Measurements from ENCODE around the gene CCNK. TPM values are rescaled to one million over a fixed set of nuclear protein-coding genes. Genes with fewer than 3 reads are reported as not detected.

The CCNK gene
- total RNA-seq, 1 experiment from 2014 or later, result 84.7 TPM

DNA sequence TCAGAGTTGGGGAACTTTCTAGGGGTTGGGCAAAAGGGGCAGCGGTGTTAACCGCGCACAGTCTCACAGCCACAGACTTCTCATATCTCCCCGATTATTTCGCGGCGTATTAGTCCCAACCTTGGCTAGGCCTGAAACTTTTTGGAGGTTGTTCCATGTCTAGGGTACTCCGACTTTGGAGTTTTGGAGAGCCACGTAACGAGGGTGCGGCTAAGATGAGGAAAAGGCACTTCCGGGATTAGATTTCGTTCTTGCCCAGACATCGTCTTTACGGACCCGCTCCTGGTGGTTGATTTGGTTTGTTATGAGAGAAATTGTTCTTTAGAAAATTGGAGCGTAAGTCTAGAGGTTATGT lies 513 bp downstream of the CCNK start:
- ATAC-seq (no peak), DNase-seq (ENCODE audit: low spot score) (no peak)
- peak overlapping the region; percentile 97 for H3K4me3 Mint-ChIP-seq
- no peaks in the 10 kb centered on the region for H3K9me3 Mint-ChIP-seq
- CTCF ChIA-PET, result interaction anchor here (1.0 to 1.5 kb wide), 6 partner anchors 35 to 711 kb away, joined by 3 to 7 read pairs (median 4); no protein-coding TSS in a partner anchor
- POLR2A ChIA-PET, result interaction anchor here (1.0 to 1.2 kb wide), 2 partner anchors 9 to 31 kb away, joined by 3 read pairs; no protein-coding TSS in a partner anchor
- no peak for TF ChIP-seq TCF7 (CRISPR knock-in tag; IDR thresholded peaks at IDR 0.05; ENCODE audit: low read depth)
- TF ChIP-seq EMX1 (CRISPR knock-in tag; IDR thresholded peaks at IDR 0.05), result 0 out of 2 replicates have a peak, but pooled peaks have one; percentile 22
- H3K4me1 Mint-ChIP-seq, result peaks cover 31% of the 10 kb centered on the region
- H3K36me3 Mint-ChIP-seq, result no peaks in the 10 kb centered on the region
- H3K27me3 Mint-ChIP-seq (ENCODE audit: low read depth), result no peaks in the 10 kb centered on the region
- H3K27ac Mint-ChIP-seq, result peak overlapping the region; percentile 99

GRCh38 chr14:99484106-99484505 lies 2.9 kb downstream of the CCNK start:
- peaks cover 20% of the 10 kb centered on the region for H3K4me1 Mint-ChIP-seq
- H3K36me3 Mint-ChIP-seq, result no peaks in the 10 kb centered on the region
- TF ChIP-seq NR2C2 (CRISPR knock-in tag; IDR thresholded peaks at IDR 0.05) (no peak), JUN (CRISPR knock-in tag; IDR thresholded peaks at IDR 0.05) (no peak), HMGXB4 (CRISPR knock-in tag; IDR thresholded peaks at IDR 0.05) (no peak), USF2 (CRISPR knock-in tag; IDR thresholded peaks at IDR 0.05) (no peak), FOXK1 (CRISPR knock-in tag; IDR thresholded peaks at IDR 0.05) (no peak), MYBL2 (CRISPR knock-in tag; IDR thresholded peaks at IDR 0.05) (no peak), ETV6 (CRISPR knock-in tag; IDR thresholded peaks at IDR 0.05) (no peak), ZNF138 (CRISPR knock-in tag; conservative IDR thresholded peaks at IDR 0.05) (no peak), OVOL2 (CRISPR knock-in tag; IDR thresholded peaks at IDR 0.05; ENCODE audit: borderline replicate concordance) (no peak)
- TF ChIP-seq, protein P1, sequence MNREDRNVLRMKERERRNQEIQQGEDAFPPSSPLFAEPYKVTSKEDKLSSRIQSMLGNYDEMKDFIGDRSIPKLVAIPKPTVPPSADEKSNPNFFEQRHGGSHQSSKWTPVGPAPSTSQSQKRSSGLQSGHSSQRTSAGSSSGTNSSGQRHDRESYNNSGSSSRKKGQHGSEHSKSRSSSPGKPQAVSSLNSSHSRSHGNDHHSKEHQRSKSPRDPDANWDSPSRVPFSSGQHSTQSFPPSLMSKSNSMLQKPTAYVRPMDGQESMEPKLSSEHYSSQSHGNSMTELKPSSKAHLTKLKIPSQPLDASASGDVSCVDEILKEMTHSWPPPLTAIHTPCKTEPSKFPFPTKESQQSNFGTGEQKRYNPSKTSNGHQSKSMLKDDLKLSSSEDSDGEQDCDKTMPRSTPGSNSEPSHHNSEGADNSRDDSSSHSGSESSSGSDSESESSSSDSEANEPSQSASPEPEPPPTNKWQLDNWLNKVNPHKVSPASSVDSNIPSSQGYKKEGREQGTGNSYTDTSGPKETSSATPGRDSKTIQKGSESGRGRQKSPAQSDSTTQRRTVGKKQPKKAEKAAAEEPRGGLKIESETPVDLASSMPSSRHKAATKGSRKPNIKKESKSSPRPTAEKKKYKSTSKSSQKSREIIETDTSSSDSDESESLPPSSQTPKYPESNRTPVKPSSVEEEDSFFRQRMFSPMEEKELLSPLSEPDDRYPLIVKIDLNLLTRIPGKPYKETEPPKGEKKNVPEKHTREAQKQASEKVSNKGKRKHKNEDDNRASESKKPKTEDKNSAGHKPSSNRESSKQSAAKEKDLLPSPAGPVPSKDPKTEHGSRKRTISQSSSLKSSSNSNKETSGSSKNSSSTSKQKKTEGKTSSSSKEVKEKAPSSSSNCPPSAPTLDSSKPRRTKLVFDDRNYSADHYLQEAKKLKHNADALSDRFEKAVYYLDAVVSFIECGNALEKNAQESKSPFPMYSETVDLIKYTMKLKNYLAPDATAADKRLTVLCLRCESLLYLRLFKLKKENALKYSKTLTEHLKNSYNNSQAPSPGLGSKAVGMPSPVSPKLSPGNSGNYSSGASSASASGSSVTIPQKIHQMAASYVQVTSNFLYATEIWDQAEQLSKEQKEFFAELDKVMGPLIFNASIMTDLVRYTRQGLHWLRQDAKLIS (CRISPR knock-in tag; IDR thresholded peaks at IDR 0.05; ENCODE audit: borderline replicate concordance), result no peak
- TF ChIP-seq, protein P2, sequence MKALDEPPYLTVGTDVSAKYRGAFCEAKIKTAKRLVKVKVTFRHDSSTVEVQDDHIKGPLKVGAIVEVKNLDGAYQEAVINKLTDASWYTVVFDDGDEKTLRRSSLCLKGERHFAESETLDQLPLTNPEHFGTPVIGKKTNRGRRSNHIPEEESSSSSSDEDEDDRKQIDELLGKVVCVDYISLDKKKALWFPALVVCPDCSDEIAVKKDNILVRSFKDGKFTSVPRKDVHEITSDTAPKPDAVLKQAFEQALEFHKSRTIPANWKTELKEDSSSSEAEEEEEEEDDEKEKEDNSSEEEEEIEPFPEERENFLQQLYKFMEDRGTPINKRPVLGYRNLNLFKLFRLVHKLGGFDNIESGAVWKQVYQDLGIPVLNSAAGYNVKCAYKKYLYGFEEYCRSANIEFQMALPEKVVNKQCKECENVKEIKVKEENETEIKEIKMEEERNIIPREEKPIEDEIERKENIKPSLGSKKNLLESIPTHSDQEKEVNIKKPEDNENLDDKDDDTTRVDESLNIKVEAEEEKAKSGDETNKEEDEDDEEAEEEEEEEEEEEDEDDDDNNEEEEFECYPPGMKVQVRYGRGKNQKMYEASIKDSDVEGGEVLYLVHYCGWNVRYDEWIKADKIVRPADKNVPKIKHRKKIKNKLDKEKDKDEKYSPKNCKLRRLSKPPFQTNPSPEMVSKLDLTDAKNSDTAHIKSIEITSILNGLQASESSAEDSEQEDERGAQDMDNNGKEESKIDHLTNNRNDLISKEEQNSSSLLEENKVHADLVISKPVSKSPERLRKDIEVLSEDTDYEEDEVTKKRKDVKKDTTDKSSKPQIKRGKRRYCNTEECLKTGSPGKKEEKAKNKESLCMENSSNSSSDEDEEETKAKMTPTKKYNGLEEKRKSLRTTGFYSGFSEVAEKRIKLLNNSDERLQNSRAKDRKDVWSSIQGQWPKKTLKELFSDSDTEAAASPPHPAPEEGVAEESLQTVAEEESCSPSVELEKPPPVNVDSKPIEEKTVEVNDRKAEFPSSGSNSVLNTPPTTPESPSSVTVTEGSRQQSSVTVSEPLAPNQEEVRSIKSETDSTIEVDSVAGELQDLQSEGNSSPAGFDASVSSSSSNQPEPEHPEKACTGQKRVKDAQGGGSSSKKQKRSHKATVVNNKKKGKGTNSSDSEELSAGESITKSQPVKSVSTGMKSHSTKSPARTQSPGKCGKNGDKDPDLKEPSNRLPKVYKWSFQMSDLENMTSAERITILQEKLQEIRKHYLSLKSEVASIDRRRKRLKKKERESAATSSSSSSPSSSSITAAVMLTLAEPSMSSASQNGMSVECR (CRISPR knock-in tag; IDR thresholded peaks at IDR 0.05; ENCODE audit: borderline replicate concordance), result no peak
- TF ChIP-seq, protein P3, sequence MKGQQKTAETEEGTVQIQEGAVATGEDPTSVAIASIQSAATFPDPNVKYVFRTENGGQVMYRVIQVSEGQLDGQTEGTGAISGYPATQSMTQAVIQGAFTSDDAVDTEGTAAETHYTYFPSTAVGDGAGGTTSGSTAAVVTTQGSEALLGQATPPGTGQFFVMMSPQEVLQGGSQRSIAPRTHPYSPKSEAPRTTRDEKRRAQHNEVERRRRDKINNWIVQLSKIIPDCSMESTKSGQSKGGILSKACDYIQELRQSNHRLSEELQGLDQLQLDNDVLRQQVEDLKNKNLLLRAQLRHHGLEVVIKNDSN (CRISPR knock-in tag; IDR thresholded peaks at IDR 0.05), result no peak
- TF ChIP-seq, protein P4, sequence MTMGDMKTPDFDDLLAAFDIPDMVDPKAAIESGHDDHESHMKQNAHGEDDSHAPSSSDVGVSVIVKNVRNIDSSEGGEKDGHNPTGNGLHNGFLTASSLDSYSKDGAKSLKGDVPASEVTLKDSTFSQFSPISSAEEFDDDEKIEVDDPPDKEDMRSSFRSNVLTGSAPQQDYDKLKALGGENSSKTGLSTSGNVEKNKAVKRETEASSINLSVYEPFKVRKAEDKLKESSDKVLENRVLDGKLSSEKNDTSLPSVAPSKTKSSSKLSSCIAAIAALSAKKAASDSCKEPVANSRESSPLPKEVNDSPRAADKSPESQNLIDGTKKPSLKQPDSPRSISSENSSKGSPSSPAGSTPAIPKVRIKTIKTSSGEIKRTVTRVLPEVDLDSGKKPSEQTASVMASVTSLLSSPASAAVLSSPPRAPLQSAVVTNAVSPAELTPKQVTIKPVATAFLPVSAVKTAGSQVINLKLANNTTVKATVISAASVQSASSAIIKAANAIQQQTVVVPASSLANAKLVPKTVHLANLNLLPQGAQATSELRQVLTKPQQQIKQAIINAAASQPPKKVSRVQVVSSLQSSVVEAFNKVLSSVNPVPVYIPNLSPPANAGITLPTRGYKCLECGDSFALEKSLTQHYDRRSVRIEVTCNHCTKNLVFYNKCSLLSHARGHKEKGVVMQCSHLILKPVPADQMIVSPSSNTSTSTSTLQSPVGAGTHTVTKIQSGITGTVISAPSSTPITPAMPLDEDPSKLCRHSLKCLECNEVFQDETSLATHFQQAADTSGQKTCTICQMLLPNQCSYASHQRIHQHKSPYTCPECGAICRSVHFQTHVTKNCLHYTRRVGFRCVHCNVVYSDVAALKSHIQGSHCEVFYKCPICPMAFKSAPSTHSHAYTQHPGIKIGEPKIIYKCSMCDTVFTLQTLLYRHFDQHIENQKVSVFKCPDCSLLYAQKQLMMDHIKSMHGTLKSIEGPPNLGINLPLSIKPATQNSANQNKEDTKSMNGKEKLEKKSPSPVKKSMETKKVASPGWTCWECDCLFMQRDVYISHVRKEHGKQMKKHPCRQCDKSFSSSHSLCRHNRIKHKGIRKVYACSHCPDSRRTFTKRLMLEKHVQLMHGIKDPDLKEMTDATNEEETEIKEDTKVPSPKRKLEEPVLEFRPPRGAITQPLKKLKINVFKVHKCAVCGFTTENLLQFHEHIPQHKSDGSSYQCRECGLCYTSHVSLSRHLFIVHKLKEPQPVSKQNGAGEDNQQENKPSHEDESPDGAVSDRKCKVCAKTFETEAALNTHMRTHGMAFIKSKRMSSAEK (CRISPR knock-in tag; IDR thresholded peaks at IDR 0.05; ENCODE audit: borderline replicate concordance), result no peak
- POLR2A ChIA-PET, result no interaction called here
- no peak overlapping the region for H3K4me3 Mint-ChIP-seq
- no peak overlapping the region; the same call in 1 of the 2 replicates for H3K27ac Mint-ChIP-seq
- no peaks in the 10 kb centered on the region for H3K9me3 Mint-ChIP-seq
- ATAC-seq (no peak), DNase-seq (ENCODE audit: low spot score) (no peak)
- no peaks in the 10 kb centered on the region for H3K27me3 Mint-ChIP-seq (ENCODE audit: low read depth)
- CTCF ChIA-PET, result no interaction called here

Measured in WTC11 (cell line).